A673 (cell line): ENCODE measurements around the gene FCHO1. TPM values are rescaled to one million over a fixed set of nuclear protein-coding genes. Genes with fewer than 3 reads are reported as not detected.

Experiments used
- BruUV-seq: library from RNA; stranded (reverse); fragments of 400-500 nt; replicated peaks from 2 replicates; lab custom pipeline; 2021; lab: Mats Ljungman, UMichigan
- CTCF ChIA-PET: fragments of 300-600 bp; sonication (Branson Sonifier 250); formaldehyde crosslinking; loops from one replicate; lab custom pipeline; 2022; ENCODE audit warnings: antibody characterized with exemption; lab: Charles Lee
- POLR2A ChIA-PET: fragments of 300-600 bp; sonication (Branson Sonifier 250); formaldehyde crosslinking; loops from one replicate; lab custom pipeline; 2022; ENCODE audit warnings: antibody characterized with exemption; ENCODE audit not compliant: low non-redundant PET; lab: Charles Lee
- DNase-seq: peaks from one replicate; pipeline ENCODE4 v3.0.0-alpha.2; 2015; ENCODE audit warnings: low spot score
- H3K27ac ChIP-seq: fragments of 200-600 bp; sonication (generic); 2 replicates; pipeline ENCODE4 v1.5.1; 2016; ENCODE audit warnings: mixed run types, low read depth, mild to moderate bottlenecking, mixed read lengths, antibody characterized with exemption, low read length; ENCODE audit not compliant: poor library complexity, severe bottlenecking
- H3K27me3 ChIP-seq: fragments of 200-600 bp; sonication (generic); replicated peaks from 2 replicates; pipeline ENCODE4 v1.6.1; 2017; ENCODE audit warnings: mixed run types, low read depth, mild to moderate bottlenecking, mixed read lengths, antibody characterized with exemption, low read length; ENCODE audit not compliant: insufficient read depth, poor library complexity
- H3K36me3 ChIP-seq: fragments of 200-600 bp; sonication (generic); 2 replicates; pipeline ENCODE4 v1.6.1; 2016; ENCODE audit warnings: mixed run types, mild to moderate bottlenecking, mixed read lengths, antibody characterized with exemption, low read length; ENCODE audit not compliant: insufficient read depth, poor library complexity, severe bottlenecking
- H3K4me1 ChIP-seq: fragments of 200-600 bp; sonication (generic); 2 replicates; pipeline ENCODE4 v1.6.1; 2017; ENCODE audit warnings: mixed run types, mild to moderate bottlenecking, mixed read lengths, antibody characterized with exemption, low read length; ENCODE audit not compliant: insufficient read depth, poor library complexity, severe bottlenecking
- H3K4me3 ChIP-seq: fragments of 200-600 bp; sonication (generic); 2 replicates; pipeline ENCODE4 v1.5.1; 2016; ENCODE audit warnings: low read depth, mixed run types, mild to moderate bottlenecking, mixed read lengths, low read length; ENCODE audit not compliant: poor library complexity, severe bottlenecking
- H3K9me3 ChIP-seq: fragments of 200-600 bp; sonication (generic); 2 replicates; pipeline ENCODE4 v1.6.1; 2016; ENCODE audit warnings: mixed run types, low read depth, mild to moderate bottlenecking, mixed read lengths, antibody characterized with exemption, low read length; ENCODE audit not compliant: poor library complexity, severe bottlenecking
- CTCF ChIP-seq: fragments of 300-800, 200-600 bp; sonication (generic); conservative IDR thresholded peaks from 2 replicates; pipeline ENCODE4 v1.5.1; 2017; ENCODE audit warnings: low read depth, mild to moderate bottlenecking, antibody characterized with exemption, low read length, moderate library complexity, mixed read lengths
- EZH2 ChIP-seq: fragments of 200-600 bp; sonication (generic); IDR thresholded peaks from 2 replicates; pipeline ENCODE4 v1.6.1; 2017; ENCODE audit warnings: borderline replicate concordance, low read depth, mild to moderate bottlenecking, mixed read lengths, antibody characterized with exemption, low read length; ENCODE audit not compliant: poor library complexity, severe bottlenecking
- intact Hi-C: fragments of 100-400 bp; cut with micrococcal nuclease; formaldehyde crosslinking; loops from one replicate; pipeline ENCODE4 v1.10.0; 2022; ENCODE audit not compliant: unreplicated experiment
- total RNA-seq: library from RNA; stranded (reverse); gene quantifications from 2 replicates; pipeline ENCODE4 v1.2.3, GENCODE V29; 2021

Gene FCHO1
- total RNA-seq, 1 experiment from 2014 or later = 2.1 TPM

GRCh38 chr19:17803264-17803896, 52.1 kb downstream of the FCHO1 start:
- no peak for DNase-seq
- CTCF ChIA-PET = interaction anchor here (0.7 kb wide), 2 partner anchors 45 to 128 kb away, joined by 3 read pairs; no protein-coding TSS in a partner anchor
- intact Hi-C loops = no loop called here

GRCh38 chr19:17805427-17805826, 54.1 kb downstream of the FCHO1 start:
- Histone ChIP-seq H3K4me1 (no peaks in the 10 kb centered on the region), H3K9me3 (no peaks in the 10 kb centered on the region), H3K4me3 (no peak overlapping the region), H3K27ac (no peak overlapping the region), H3K27me3 (peaks cover 4% of the 10 kb centered on the region), H3K36me3 (no peaks in the 10 kb centered on the region)
- BruUV-seq = no TSS peak
- intact Hi-C loops = no loop called here
- DNase-seq = no peak
- ChIA-PET CTCF (no interaction called here), POLR2A (no interaction called here)
- TF ChIP-seq CTCF (no peak), EZH2 (no peak)

More at GRCh38 chr19:17803264-17803896, 52.1 kb downstream of the FCHO1 start:
- no peaks in the 10 kb centered on the region for H3K9me3 ChIP-seq
- no peak overlapping the region for H3K4me3 ChIP-seq
- no TSS peak for BruUV-seq
- H3K27ac ChIP-seq = no peak overlapping the region
- no peaks in the 10 kb centered on the region for H3K36me3 ChIP-seq
- H3K4me1 ChIP-seq = no peaks in the 10 kb centered on the region
- no peak for TF ChIP-seq EZH2
- TF ChIP-seq CTCF = no peak
- POLR2A ChIA-PET = interaction anchor here (0.6 kb wide), 1 partner anchor 22 kb away, joined by 6 read pairs; no protein-coding TSS in a partner anchor
- peaks cover 4% of the 10 kb centered on the region for H3K27me3 ChIP-seq

GRCh38 chr19:17806945-17807344, 55.7 kb downstream of the FCHO1 start:
- peaks cover 4% of the 10 kb centered on the region for H3K27me3 ChIP-seq
- no peaks in the 10 kb centered on the region for H3K9me3 ChIP-seq
- no peak for DNase-seq
- H3K4me3 ChIP-seq = no peak overlapping the region
- BruUV-seq = no TSS peak
- intact Hi-C loops = no loop called here
- CTCF ChIA-PET = interaction anchor here (0.6 kb wide), 1 partner anchor 415 kb away, joined by 3 read pairs; no protein-coding TSS in a partner anchor
- H3K36me3 ChIP-seq = no peaks in the 10 kb centered on the region
- POLR2A ChIA-PET = interaction anchor here (0.6 kb wide), 1 partner anchor 1004 kb away, joined by 6 read pairs; no protein-coding TSS in a partner anchor
- TF ChIP-seq CTCF = no peak
- TF ChIP-seq EZH2 = no peak
- no peaks in the 10 kb centered on the region for H3K4me1 ChIP-seq
- no peak overlapping the region for H3K27ac ChIP-seq
